GM19043 (cell line): Measurements from ENCODE around the gene P2RY13.
A peak's percentile ranks its signal among the peaks of the same experiment; 100 is the strongest.

Experiments used
- ATAC-seq: cut with Tn5 transposase; IDR thresholded peaks from one replicate; pipeline ENCODE4 v1.9.1; 2021; ENCODE audit warnings: low read depth; ENCODE audit not compliant: unreplicated experiment

P2RY13 gene

DNA sequence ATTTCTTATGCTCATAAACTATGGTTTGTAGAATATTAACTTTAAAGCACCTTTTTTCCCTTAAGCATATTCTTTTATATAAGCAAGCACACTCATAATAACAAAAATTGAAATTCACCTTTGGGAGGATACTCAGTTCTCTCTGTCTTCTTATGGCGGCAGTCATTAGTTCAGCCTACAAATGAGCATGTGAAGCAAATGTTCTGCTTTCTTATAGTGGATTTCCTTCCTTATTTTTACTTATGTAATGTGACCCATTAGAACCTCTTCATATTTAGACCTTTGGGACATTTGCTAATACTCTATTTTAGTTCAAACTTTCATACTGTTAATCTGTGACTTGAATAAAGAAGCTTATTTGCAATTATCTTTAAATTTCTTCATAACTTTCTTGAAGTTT, at the start of gene P2RY13:
TSS of gene P2RY13 (minus strand) at position 187 of the 400 bp plus-strand sequence. CDS start at position 166, 21 bp downstream.
- ATAC-seq = no peak

DNA sequence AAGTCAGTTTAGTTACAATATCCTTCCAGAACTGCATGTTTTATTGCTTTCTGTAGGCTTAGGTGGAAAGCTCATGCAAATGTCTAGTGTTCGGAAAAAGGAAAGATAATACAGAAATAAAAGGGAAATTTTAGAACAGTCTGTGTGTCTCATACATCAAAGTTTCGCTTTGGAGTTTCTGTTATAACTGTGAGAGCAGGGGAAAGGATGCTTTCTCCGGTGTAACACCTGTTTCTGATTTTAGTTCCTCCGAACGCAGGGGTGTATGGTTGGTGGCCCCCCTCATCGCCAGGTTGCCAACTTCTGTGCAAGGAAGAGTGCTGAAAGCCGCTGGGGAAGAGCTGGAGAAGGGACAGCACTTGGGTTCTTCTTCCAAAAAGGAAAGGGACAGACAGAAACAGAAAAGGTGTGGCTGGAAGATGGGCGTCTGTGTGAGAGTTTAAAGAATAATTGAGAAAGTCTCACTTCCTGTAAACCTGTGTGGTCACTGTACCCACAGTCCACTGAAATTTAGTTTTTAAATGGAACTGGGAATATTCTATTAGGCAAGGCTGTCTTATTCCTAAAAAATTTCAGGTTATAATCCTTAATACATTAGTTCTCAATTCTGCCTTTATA, 48.5 kb upstream of the P2RY13 start:
- no peak for ATAC-seq

DNA sequence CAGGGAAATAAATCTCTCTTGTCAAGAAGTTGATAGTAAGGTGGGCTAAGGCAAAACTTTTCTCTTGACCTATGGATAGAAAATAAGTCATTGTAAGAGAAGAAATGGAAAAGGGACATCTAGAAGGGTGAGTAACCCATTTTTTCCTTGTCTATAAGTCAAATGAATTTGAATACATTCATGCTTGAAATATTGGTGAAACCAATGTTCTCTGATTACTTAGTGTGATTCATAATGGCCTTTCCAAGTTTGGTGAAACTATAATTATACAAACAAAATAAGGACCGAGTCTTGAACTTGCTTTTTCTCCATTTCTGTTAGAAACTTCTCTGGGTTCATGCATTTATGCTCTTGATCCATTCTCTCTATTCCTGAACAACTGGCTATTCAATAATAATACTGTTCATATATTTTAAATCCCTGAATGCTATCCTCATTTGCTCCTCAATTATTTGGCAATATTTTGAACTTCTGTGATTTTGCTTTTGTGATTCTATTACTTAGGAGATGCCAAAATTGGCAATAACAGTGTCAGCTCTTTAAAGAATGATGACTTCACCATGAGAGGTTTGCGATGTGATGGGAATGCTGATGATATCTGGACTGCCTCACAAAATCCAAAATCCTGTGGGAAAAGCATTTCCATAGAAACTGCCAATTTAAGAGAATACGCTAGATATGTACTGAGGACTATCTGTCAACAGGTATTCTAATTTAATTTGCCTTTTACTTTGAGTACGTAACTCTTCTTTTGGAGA, 42.9 kb upstream of the P2RY13 start:
- no peak for ATAC-seq

DNA sequence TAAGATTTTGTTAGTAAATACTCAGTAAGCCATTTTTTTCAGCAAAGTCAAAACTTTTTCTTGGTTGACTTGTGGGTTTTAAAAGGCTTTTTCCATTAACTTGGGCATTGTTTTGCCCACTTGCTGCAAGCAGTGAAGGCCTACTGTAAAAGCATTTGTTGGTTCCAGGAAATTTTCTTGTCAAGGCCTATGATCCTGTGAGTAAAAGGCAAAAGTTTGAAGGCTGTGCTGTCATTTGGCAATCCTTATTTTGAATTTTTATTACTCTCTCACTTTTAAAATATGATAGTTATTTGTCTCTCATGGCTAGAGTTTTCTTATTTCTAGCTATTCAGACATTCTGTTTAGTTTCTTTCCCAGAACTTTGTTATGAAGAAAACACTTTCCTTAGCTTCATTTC, 42.2 kb upstream of the P2RY13 start:
- no peak for ATAC-seq

DNA sequence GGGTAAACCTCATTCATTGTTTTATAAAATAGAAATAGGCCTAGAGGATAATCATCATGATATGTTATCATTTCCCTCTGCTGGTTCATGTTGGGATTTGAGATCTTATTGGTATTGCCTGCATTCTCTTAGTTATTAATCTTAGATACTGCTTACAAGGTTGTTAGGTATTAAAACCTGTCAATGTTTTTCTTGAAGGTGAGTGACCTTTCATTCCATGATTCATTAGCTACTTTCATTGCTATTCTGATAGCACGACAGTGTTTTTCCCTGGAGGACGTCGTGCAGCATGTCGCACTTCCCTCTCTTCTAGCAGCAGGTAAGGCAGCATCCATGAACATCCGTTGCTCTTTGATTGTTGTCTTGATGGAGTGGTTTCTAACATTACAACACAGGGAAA, 38.1 kb upstream of the P2RY13 start:
- no peak for ATAC-seq

DNA sequence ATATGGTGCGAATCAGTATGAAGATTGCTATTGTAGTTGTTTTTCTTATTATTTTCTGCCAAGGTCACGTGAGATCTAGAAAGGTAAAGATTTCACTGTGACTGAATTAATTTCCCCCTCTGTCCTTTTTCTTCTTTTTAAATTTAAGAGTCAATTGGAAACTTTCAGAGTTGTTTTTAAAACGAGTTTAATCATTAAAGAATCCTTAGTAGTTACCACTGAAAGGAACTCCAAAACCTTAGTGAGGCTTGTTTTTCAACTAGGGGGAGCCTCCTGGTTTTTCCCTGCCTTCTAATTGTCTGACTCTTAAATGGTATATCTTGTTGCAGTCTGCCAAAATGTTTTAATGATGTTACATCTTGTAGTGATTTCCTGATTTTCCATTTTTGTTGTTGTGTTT, 37.6 kb upstream of the P2RY13 start:
- no peak for ATAC-seq

DNA sequence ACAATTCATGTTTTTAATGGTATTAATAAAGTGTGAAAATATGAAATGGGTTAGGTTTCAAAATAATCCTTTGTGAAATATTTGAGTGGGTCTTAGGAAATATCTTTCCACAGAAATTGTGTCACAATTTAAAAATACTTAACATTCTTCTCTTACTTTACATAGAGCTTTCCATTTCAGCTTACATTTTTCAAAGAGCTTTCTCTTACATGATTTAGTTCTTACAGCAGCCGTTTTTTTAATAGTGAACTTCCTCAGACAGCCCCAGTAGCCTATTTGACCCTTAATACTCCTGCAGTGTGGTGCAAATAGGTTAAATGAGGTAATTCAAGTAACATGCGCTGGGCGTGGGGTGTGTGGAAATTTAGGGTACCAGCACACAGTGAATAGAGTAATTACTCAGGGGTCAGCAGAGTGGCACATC, 33.4 kb upstream of the P2RY13 start:
- ATAC-seq = no peak

DNA sequence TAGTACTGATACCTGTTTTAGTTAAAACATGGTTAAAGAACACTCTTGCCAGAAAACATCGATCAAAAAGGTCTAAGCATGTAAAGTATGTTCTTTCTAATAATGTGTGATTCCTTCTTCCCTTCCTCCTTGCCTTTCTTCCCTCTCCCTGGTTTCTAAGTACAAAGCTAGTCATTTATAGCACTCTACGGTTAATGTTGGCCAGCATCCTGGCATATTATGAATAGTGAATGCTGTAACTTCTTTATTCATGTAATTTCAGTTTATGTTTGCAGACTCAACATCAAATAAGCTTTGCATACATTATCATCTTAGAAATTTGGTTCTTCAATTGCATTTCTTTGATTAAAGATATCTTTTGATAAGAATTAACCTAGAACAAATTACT, 28.1 kb upstream of the P2RY13 start:
- no peak for ATAC-seq

DNA sequence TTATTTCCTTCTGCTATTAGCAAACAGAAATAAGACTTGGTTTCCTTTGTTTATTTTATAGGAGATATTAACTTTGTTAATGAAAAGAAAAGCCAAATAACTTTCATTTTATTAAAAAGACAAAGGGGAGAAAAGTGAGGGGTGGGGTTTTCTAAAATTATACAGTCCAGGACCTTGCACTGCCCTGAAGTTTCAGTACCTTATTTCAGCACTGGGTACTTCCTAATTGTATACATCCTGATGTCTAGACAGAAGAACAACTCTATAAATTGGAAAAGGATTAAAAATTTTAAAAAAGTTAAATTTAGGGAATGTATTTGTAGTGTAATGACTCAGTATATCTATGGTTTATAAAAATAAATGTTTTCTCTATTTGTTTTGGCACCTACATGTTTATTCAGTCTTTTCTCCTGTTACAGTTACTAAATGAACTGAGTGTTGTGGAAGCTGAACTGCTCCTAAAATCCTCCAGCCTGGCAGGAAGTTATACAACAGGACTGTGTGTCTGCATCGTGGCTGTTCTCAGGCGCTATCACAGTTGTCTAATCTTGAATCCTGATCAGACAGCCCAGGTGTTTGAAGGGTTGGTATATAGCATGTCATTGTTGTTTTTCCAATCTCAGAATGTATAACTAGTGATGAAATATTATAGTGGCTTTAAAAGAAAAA, 27.6 kb upstream of the P2RY13 start:
- ATAC-seq = no peak

DNA sequence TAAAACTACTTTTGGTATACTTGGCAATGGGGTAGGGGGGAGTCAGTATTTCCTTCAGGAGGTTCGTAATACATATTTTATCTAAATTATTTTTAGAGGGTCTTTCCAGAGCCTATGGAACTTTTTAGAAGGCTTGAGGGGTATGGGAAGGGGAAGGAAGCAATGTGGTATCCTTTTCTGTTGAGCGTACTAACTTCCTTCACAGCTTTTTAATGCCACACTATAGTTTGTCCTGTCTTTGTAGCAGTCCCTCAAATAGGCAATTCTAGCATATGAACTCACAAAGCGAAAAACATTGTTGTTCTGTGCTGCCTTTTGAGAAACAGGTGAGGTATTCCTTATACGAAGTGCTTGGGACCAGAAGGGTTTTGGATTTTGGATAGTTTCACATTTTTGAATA, 22.3 kb upstream of the P2RY13 start:
- ATAC-seq = peak; percentile 26

DNA sequence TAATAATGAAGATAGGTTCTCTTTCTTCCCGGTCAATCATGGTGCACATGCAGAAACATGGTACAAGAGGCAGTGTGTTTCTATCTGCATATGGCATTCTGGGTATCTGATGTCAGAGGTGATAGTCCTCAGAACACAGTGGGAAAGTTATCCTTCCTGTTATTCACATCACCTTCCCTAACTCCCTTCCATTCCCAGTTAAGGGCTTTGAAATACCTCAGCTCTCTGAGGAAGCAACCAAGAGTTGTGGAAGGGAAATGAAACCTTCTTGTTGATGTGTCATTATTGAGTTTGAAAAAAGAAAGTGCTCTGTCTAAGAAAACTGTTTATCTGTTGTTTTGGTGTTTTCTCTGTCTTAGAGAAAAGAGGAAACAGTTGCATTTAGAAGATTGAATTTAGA, 21.9 kb upstream of the P2RY13 start:
- ATAC-seq = peak; percentile 93

DNA sequence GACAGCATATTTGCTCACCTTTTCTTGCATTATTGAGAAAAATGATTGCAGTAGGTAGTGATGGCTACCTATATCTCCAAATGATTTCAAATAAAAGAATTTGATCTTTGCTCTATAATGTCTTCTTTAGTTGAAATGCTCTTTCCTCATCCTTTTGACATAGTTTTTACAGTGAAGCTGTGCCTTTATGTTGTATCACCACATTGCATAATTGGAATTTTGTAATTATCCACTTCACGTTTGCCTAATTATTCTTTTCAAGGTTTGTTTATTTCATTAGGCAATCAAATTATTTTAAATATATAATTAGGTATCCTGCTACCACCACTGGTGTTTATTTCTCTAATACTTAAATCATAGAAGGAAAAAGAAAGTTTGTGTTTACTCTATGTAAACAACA, 21.3 kb upstream of the P2RY13 start:
- ATAC-seq = no peak

DNA sequence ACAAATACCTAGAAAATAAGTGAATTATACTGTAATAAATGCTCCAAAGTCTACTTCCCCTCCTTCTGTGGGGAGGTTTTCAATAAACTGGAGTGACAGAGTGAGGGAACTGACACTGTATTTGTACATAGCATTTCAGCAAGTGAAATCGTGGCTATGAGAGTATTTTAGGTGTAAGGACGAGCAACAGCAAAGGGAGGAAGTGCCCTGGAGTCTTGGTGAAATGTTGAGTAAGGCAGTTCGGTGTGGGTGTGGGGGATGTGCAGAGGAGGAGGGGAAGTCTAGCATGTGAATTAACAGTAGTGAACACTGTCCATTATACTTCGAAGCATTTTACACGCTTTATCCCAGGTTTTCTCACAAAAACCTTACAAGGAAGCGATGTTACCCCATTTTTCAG, 18.1 kb upstream of the P2RY13 start:
- no peak for ATAC-seq

DNA sequence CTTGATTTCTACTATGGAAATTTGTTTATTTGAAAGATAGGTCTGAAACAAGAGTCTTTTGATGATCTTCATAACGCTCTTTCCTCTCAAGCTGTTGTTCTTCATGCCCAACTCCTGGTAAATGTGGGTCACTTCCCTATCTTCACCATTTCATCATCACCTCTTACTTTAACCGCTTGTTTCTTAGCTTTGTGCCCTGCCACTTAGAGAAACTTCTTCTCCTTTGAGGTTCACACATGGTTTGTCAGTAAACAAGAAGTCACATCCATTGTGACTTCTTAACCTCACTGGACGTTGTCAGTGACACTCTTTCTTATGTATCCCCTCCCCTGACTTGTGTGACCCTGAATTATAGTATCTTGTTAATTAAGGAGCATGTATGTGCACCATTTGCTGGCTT, 16.9 kb upstream of the P2RY13 start:
- ATAC-seq = no peak

DNA sequence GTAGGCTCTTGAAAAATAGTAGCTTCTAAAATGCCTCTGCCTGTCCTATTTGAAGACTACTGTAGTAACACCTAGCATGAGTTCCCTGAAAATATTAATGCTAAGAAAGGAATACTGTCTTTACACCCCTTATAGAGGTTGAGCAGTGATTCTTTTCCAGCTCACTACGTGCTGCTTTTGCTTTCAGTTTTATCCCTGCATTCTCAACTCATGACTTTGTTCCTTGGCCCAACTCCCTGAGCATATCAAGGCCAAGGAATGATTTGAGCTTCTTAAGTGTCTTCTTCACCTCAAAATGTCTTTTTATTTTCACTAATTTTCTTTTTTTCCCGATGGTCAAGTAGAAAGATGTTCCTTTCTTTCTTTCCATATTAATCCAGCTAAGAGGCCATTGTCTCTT, 16.5 kb upstream of the P2RY13 start:
- ATAC-seq = no peak

DNA sequence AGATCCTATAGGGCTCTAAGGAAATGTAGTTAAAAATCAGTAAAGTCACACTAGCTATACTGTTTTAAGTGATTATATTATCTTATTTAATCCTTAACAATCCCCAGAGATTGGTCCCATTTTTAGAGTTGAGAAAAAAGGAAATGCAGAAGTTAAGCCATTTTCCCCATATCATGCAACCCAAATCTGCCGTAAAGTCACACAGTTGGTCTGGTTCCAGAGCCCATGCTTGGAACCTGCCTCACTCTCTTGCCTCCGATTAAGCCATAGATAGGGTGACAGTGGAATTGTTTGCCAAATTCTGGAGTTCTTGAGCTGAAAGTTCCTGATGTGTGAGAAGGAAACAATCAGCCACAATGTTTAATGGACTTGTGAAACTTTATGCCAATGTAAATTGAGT, 2.3 kb upstream of the P2RY13 start:
- ATAC-seq = no peak

DNA sequence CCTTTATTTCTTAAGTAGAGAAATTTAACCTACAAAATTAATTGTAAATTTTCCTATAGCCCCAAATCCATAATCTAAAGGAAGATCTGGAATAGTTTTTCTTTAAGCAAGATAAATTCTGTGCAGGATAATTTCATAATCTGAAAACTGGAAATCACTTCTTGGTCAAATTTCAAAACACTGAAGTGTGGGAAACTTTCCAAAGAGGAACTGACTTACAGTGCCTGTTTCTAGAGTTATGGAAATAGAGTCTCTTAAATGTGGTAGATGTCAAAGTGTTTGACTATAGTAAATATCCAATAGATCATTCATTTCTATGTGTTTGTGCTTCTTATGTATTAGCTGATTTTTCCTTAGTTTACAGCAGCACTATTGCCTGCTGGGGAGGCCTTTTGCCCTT, 1.6 kb upstream of the P2RY13 start:
- no peak for ATAC-seq

DNA sequence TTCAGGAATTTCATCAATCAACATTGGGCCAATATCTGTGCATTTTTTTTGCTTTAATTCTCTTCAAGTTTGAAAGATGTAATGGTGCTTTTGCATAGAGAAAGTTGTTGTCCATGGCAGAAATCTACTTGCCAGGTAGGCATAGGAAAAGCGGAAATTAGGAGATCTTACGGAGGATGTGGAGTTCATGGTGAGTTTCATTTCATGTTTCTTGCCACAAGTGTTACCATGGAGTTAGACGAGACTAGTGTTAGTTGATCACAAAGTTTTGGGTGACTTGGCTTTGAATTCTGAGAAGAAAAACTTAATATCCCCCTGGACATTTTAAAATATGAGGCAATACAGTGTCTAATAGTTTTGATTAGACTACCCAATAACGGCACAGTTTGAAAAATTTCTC, 1.0 kb upstream of the P2RY13 start:
- no peak for ATAC-seq

DNA sequence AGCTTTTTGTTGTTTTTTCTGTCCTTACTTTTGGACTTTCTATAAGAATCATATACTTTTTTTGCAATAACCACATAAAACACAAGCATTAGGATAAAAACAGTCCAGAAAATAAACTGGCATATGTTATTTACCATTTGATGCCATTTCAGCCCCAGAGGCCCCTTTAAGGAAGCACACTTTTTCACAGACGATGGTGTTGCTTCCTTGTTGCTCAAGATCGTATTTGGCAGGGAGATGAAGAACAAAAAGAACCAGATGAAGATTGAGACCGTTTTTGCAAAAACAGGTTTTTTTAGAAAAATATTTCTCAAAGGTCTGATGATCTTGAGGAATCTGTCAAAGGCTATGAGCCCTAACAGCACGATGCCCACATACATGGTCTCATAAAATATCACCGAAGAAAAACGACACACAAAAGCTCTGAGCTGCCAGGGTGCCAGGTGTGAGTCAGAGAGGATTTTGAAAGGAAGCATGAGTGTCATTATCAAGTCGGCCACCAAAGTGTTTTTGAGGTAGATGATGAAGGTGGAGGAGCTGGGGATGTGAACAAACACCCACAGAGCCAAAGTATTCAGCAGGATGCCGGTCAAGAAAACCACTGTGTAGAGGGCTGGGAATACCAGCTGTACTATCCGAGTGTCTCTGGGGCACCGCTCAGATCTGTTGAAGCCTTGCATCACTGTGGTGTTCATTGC, 902 bp downstream of the P2RY13 start:
- no peak for ATAC-seq

DNA sequence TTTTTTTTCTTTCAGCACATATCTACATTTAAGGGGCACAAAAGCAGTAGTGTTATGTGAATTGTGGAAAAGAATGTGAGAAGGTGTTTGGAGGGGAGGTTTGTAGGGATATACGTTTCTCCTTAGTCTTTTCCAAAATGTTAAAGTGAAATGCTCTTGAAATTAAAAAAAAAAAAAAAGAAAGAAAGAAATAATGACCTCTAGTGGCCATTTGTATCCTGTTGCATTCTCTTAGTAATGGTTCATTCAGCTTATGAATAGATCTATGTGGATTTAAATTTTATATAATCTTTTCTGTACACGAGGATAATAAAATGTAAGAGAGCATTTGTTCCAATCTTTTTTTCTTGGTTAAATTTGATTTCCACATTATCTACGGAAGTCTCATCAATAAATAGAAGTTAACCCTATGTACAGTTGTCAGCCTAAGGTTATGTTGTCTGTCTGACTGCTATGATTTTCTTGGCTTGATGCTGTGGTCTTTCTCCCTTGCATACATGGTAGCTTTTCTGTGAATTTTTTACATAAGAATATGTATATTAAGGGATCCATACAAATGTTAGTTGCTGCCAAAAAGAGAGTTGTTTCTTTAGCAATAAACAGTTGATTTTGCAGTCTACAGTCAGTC, 1.7 kb downstream of the P2RY13 start:
- ATAC-seq = no peak

DNA sequence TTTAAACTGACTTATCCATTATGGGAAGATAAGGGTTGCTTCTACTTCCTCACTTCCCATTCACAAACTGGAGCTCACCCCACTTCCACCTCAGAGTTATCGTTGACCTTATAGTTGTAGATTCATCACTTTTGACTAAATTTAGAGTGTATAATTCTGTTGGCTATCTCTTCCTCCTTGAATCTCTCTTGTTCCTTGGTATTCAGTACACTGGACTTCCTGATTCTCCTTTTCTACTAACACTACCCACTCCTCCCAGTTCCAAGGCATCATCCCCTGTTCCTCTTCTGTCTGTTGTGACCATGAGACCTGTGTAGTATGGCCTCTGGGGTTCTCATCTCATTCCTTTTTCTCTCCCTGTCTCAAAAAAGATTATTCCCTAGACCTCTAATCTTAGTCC, 6.8 kb downstream of the P2RY13 start:
- ATAC-seq = no peak
